HG02973 (cell line): Measurements from ENCODE around the gene MAP2K3.
"Not testable (repeated sequence)": the region's sequence is repeated elsewhere in the genome, so short reads cannot be mapped to it uniquely, and the experiment has no call there.

Source experiments
- ATAC-seq: cut with Tn5 transposase; IDR thresholded peaks from one replicate; pipeline ENCODE4 v1.9.1; 2021; ENCODE audit warnings: moderate library complexity; ENCODE audit not compliant: unreplicated experiment

Gene MAP2K3

GRCh38 chr17:21349358-21350050, 65.0 kb downstream of the MAP2K3 start:
- ATAC-seq = not testable (repeated sequence)

- ATAC-seq = not testable (repeated sequence)
These were observed 66.0 kb downstream of the MAP2K3 start for GRCh38 chr17:21350495-21350894.

GRCh38 chr17:21351366-21352065, 67.0 kb downstream of the MAP2K3 start:
- no peak for ATAC-seq

GRCh38 chr17:21352221-21352980, 67.9 kb downstream of the MAP2K3 start:
- ATAC-seq = no peak

- no peak for ATAC-seq
These were observed 68.4 kb downstream of the MAP2K3 start for GRCh38 chr17:21352981-21353265.

GRCh38 chr17:21353326-21354010, 69.0 kb downstream of the MAP2K3 start:
- ATAC-seq = no peak

GRCh38 chr17:21354796-21355385, 70.4 kb downstream of the MAP2K3 start:
- no peak for ATAC-seq

GRCh38 chr17:21355586-21355985, 71.1 kb downstream of the MAP2K3 start:
- no peak for ATAC-seq

GRCh38 chr17:21356537-21357127, 72.1 kb downstream of the MAP2K3 start:
- ATAC-seq = no peak

- ATAC-seq = no peak
These were observed 72.8 kb downstream of the MAP2K3 start for GRCh38 chr17:21357281-21357680.

GRCh38 chr17:21357696-21358656, 73.5 kb downstream of the MAP2K3 start:
- ATAC-seq = no peak

GRCh38 chr17:21358682-21359482, 74.4 kb downstream of the MAP2K3 start:
- no peak for ATAC-seq

- no peak for ATAC-seq
These were observed 75.0 kb downstream of the MAP2K3 start for GRCh38 chr17:21359483-21359840.

GRCh38 chr17:21360048-21360447, 75.5 kb downstream of the MAP2K3 start:
- ATAC-seq = no peak

- no peak for ATAC-seq
These were observed 76.7 kb downstream of the MAP2K3 start for GRCh38 chr17:21361020-21361809.

GRCh38 chr17:21362331-21362931, 77.9 kb downstream of the MAP2K3 start:
- no peak for ATAC-seq

- no peak for ATAC-seq
These were observed 79.5 kb downstream of the MAP2K3 start for GRCh38 chr17:21363776-21364642.
